C4-2B (cell line): ENCODE results near the gene PMAIP1.

ENCODE experiments used
- ZFX ChIP-seq: fragments of 450-650 bp; IDR thresholded peaks from 2 replicates; pipeline ENCODE4 v1.6.1; 2017
- TF ChIP-seq, protein P1 (sequence below): fragments of 450-650 bp; conservative IDR thresholded peaks from 2 replicates; pipeline ENCODE4 v1.5.1; 2017; ENCODE audit warnings: mild to moderate bottlenecking

DNA sequence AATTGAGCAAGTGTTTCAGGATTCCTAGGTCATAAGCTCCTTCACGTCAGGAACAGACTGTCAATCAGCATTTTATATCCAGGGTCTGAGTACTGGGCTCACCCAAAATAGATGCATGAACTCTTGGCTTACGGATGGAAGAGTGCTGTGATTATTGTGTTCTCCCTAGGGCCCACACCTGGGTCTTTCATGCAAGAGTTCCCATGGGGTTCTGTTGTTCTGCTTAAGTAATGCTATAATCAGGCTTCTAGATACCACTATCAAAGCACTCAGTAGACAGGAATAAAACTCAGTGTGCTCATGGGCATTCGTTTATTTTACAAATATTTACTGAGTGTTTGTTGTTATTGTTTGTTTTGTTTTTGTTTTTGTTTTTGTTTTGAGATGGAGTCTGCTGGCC lies 46.4 kb upstream of the PMAIP1 start:
- TF ChIP-seq, protein P1, sequence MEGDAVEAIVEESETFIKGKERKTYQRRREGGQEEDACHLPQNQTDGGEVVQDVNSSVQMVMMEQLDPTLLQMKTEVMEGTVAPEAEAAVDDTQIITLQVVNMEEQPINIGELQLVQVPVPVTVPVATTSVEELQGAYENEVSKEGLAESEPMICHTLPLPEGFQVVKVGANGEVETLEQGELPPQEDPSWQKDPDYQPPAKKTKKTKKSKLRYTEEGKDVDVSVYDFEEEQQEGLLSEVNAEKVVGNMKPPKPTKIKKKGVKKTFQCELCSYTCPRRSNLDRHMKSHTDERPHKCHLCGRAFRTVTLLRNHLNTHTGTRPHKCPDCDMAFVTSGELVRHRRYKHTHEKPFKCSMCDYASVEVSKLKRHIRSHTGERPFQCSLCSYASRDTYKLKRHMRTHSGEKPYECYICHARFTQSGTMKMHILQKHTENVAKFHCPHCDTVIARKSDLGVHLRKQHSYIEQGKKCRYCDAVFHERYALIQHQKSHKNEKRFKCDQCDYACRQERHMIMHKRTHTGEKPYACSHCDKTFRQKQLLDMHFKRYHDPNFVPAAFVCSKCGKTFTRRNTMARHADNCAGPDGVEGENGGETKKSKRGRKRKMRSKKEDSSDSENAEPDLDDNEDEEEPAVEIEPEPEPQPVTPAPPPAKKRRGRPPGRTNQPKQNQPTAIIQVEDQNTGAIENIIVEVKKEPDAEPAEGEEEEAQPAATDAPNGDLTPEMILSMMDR = no peak
- no peak for TF ChIP-seq ZFX
